GM18505 (cell line): ENCODE measurements around the gene SAE1.

Experiments used
- ATAC-seq: cut with Tn5 transposase; IDR thresholded peaks from one replicate; pipeline ENCODE4 v1.9.1; 2021; ENCODE audit not compliant: unreplicated experiment
- POLR2A ChIP-seq: IDR thresholded peaks from 4 replicates; pipeline ENCODE4 v1.6.1; 2011; ENCODE audit warnings: borderline replicate concordance; ENCODE audit not compliant: insufficient read depth, insufficient read length; ENCODE audit errors: extremely low read depth

The SAE1 gene

GRCh38 chr19:47176627-47177090 is 46.0 kb downstream of the SAE1 start:
- ATAC-seq = no peak

GRCh38 chr19:47179653-47180310 is 49.1 kb downstream of the SAE1 start:
- ATAC-seq = no peak
- no peak for TF ChIP-seq POLR2A

More at GRCh38 chr19:47176627-47177090, 46.0 kb downstream of the SAE1 start:
- no peak for TF ChIP-seq POLR2A

- no peak for TF ChIP-seq POLR2A
- ATAC-seq = no peak
These were observed 53.0 kb downstream of the SAE1 start for GRCh38 chr19:47183601-47184000.

- ATAC-seq = no peak
- peak; percentile 53 for TF ChIP-seq POLR2A
These were observed 56.1 kb downstream of the SAE1 start for GRCh38 chr19:47186446-47187334.

GRCh38 chr19:47187335-47187655 is 56.7 kb downstream of the SAE1 start:
- TF ChIP-seq POLR2A = no peak

GRCh38 chr19:47187797-47188196 is 57.2 kb downstream of the SAE1 start:
- no peak for ATAC-seq
- TF ChIP-seq POLR2A = no peak

More at GRCh38 chr19:47187335-47187655, 56.7 kb downstream of the SAE1 start:
- ATAC-seq = no peak

GRCh38 chr19:47188507-47189033 is 57.9 kb downstream of the SAE1 start:
- no peak for ATAC-seq

GRCh38 chr19:47190167-47190727 is 59.6 kb downstream of the SAE1 start:
- TF ChIP-seq POLR2A = no peak
- ATAC-seq = no peak

More at GRCh38 chr19:47188507-47189033, 57.9 kb downstream of the SAE1 start:
- no peak for TF ChIP-seq POLR2A

GRCh38 chr19:47195434-47195833 is 64.8 kb downstream of the SAE1 start:
- no peak for ATAC-seq
- no peak for TF ChIP-seq POLR2A

- TF ChIP-seq POLR2A = no peak
- ATAC-seq = no peak
These were observed 66.5 kb downstream of the SAE1 start for GRCh38 chr19:47197141-47197540.

- TF ChIP-seq POLR2A = no peak
- no peak for ATAC-seq
These were observed 69.9 kb downstream of the SAE1 start for GRCh38 chr19:47200530-47200929.

- ATAC-seq = no peak
- TF ChIP-seq POLR2A = no peak
These were observed 72.6 kb downstream of the SAE1 start for GRCh38 chr19:47203254-47203653.
